ENCODE data around the gene LANCL1. TPM values are rescaled to one million over a fixed set of nuclear protein-coding genes. Genes with fewer than 3 reads are reported as not detected.

The LANCL1 gene
- 10 to 100 TPM; 19.7 to 48.8 TPM for total RNA-seq

GRCh38 chr2:210476194-210477128 is at the start of gene LANCL1:
TSS of gene LANCL1 (minus strand) at chr2:210476759. CDS start at chr2:210476396, 363 bp downstream.
- intact Hi-C loops (cut with DNase I) = no loop called here
- H3K4me1 ChIP-seq = peaks cover 11% of the 10 kb centered on the region
- peak within 1 kb of the TSS; percentile 60 to 63 for H3K4me3 ChIP-seq
- no peaks in the 10 kb centered on the region for H3K9me3 ChIP-seq
- ATAC-seq = peak; percentile 100
- 0% methylated on average over 38 to 49 of the region's 49 CpGs for WGBS, 2 donors
- TF ChIP-seq POLR2A (IDR thresholded peaks at IDR 0.05) (peak; percentile 57 to 80 (median 80)), CTCF (IDR thresholded peaks at IDR 0.05) (no peak)
- H3K36me3 ChIP-seq (replicated peaks in 1 of 2; ENCODE audit: insufficient read depth in 1 of 2, low read depth in 2 of 2) = peaks cover 0 to 5% of the 10 kb centered on the region in 2 donors
- H3K27ac ChIP-seq = peak within 1 kb of the TSS; percentile 52 to 81 (median 75)
- peak; percentile 89 to 94 (median 92) for DNase-seq
- no peaks in the 10 kb centered on the region for H3K27me3 ChIP-seq

- TF ChIP-seq CTCF (IDR thresholded peaks at IDR 0.05) = no peak
- no peak for TF ChIP-seq POLR2A (IDR thresholded peaks at IDR 0.05)
- Histone ChIP-seq H3K4me1 (no peaks in the 10 kb centered on the region), H3K9me3 (no peaks in the 10 kb centered on the region), H3K36me3 (replicated peaks in 1 of 2; ENCODE audit: insufficient read depth in 1 of 2, low read depth in 2 of 2) (no peaks in the 10 kb centered on the region), H3K27ac (no peak overlapping the region), H3K27me3 (no peaks in the 10 kb centered on the region), H3K4me3 (no peak overlapping the region)
- intact Hi-C loops (cut with DNase I) = no loop called here
- ATAC-seq (no peak), DNase-seq (no peak)
Measured at GRCh38 chr2:210524533-210524932, 48.0 kb upstream of the LANCL1 start.

- Histone ChIP-seq H3K4me1 (no peaks in the 10 kb centered on the region), H3K27me3 (no peaks in the 10 kb centered on the region), H3K27ac (no peak overlapping the region), H3K4me3 (no peak overlapping the region), H3K9me3 (no peaks in the 10 kb centered on the region), H3K36me3 (replicated peaks in 1 of 2; ENCODE audit: insufficient read depth in 1 of 2, low read depth in 2 of 2) (no peaks in the 10 kb centered on the region)
- ATAC-seq (no peak), DNase-seq (no peak)
- intact Hi-C loops (cut with DNase I) = no loop called here
- WGBS, 2 donors = 78 to 80% methylated on average over 4 of the region's 4 CpGs
- TF ChIP-seq POLR2A (IDR thresholded peaks at IDR 0.05) (no peak), CTCF (IDR thresholded peaks at IDR 0.05) (no peak)
Measured at GRCh38 chr2:210523650-210524289, 47.2 kb upstream of the LANCL1 start.

- ATAC-seq = no peak
- intact Hi-C loops (cut with DNase I) = no loop called here
- no peak for DNase-seq
Measured at GRCh38 chr2:210522399-210522798, 45.8 kb upstream of the LANCL1 start.

More at GRCh38 chr2:210522399-210522798, 45.8 kb upstream of the LANCL1 start:
- Histone ChIP-seq H3K36me3 (replicated peaks in 1 of 2; ENCODE audit: insufficient read depth in 1 of 2, low read depth in 2 of 2) (no peaks in the 10 kb centered on the region), H3K9me3 (no peaks in the 10 kb centered on the region), H3K4me1 (no peaks in the 10 kb centered on the region), H3K27ac (no peak overlapping the region), H3K27me3 (no peaks in the 10 kb centered on the region), H3K4me3 (no peak overlapping the region)
- TF ChIP-seq CTCF (IDR thresholded peaks at IDR 0.05) (no peak), POLR2A (IDR thresholded peaks at IDR 0.05) (no peak)
